Inferior parietal cortex (tissue), 1 donor: Measurements from ENCODE around the gene SPDYE2.
"Not testable (repeated sequence)": the region's sequence is repeated elsewhere in the genome, so short reads cannot be mapped to it uniquely, and the experiment has no call there.

Experiments
- DNase-seq: peaks from one replicate; pipeline ENCODE4 v3.0.0-alpha.2; 2016; ENCODE audit errors: extremely low spot score

Gene SPDYE2

DNA sequence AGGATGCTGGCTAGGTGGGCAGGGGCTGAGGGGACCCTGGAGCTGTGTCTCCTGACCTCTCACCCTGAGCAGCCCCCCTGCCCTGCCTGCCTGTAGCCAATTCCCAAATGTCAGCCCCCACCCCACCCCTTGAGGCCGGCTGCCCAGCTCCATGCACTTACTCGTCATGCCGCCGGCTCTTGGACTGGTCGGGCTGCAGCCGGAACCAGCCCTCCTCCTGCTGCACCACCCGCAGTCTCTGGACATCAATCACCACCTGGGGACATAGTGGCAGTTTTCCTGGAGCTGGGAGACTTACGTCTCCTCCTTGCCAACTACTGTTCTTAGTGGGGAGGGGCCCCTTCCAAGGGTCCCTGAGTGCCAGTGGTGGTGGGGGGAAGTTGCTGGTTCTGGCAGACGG lies 48.7 kb downstream of the SPDYE2 start:
- not testable (repeated sequence) for DNase-seq

DNA sequence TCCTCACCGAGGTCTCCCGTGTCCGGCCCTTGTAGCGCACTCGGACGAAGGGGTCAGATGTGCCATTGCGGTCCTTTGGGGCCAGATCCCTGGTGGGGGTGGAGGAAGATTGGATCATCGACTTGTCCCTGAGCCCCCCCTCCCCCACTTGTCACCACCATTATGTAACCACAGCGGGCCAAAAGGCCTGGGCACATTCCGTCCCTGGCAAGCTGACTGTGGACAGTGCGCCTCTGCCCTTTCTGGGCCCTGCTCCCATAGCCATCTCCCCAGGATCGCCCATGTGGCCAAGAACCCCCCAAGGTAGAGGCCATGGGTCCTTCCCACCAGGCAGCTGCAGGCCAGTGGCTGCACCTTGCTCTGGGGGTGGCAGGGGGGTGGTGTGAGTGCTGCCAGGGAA lies 51.3 kb downstream of the SPDYE2 start:
- not testable (repeated sequence) for DNase-seq

DNA sequence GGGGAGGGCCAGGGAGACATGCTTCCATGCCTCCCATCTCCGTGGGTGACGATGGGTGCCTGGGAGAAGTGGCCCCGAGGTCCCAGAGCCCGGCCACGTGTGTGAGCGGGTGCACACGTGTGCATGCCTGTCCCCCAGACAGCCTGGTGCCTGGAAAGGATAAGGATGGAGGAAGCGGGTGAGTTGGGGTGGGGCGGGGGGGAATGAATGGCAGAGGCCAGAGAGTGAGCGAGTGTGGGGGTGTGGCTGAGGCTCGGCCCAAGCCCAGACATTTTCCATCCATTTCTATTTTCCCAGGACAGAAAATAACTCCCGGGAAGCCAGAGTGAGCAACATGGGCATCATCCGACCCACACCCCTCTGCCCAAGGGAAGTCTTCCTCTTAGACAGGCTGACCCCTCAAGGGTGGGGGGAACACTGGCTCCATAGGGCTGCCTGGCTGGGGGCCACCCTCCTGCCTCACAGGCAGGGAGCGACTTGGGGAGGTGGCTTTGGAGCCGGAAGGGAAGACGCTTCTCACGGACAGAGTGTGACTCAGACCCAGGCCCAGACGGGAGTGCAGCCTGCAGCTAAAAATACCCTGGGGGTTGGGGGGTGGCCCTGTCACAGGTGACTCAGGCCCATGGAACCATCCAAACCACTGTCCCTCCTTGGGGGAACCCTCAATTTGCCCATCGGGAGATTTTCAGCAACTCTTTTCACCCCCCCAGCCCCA lies 53.6 kb downstream of the SPDYE2 start:
- DNase-seq = not testable (repeated sequence)

DNA sequence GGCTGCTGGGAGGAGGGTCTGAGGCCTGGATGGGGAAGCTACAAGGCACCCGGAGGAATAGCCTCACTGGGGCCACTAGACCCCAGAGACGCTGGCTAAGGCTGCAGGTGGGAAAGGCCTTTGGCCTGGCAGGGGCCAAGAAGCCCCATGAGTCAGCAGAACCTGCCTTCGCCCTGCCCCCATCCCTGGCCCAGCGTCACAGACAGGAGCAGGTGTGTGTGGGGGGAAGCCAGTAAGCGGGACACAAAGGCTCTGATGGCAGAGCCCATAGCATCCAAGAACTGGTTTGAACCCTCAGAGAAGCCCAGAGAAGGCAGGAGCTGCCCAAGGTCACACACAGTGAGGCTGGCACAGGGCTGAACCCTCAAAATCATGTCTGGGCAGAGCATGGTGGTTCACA lies 55.8 kb downstream of the SPDYE2 start:
- DNase-seq = not testable (repeated sequence)

DNA sequence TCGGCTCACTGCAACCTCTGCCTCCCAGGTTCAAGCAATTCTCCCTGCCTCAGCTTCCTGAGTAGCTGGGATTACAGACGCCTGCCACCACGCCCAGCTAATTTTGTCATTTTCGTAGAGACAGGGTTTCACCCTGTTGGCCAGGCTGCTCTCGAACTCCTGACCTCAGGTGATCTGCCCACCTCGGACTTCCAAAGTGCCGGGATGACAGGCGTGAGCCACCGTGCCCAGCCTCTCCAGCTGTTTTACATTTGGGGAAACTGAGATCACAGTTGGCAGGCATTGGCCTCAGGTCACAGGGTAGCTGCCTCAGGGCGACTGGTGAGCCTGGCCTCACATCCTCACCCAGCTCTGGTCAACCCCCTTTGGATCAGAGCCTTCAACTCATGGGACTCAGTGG lies 58.7 kb downstream of the SPDYE2 start:
- DNase-seq = not testable (repeated sequence)

DNA sequence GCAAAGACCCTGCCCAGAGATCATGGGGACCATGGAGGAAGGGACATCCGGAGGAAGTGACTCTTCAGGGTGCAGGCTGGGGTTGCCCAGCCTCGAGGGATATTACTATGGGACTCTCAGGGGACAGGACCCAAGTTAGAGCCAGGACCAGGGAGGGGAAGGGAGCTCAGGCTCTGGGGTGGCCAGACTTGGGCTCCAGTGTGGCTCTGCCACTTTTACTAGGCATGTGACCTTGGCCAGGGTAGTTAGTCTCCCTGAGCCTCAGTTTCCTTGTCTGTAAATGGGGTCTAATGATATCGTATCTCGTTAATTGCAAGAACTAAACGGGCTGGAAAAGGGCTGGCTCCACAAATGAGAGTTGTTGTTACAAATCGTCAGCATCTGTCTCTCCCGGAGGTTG lies 59.4 kb downstream of the SPDYE2 start:
- not testable (repeated sequence) for DNase-seq

DNA sequence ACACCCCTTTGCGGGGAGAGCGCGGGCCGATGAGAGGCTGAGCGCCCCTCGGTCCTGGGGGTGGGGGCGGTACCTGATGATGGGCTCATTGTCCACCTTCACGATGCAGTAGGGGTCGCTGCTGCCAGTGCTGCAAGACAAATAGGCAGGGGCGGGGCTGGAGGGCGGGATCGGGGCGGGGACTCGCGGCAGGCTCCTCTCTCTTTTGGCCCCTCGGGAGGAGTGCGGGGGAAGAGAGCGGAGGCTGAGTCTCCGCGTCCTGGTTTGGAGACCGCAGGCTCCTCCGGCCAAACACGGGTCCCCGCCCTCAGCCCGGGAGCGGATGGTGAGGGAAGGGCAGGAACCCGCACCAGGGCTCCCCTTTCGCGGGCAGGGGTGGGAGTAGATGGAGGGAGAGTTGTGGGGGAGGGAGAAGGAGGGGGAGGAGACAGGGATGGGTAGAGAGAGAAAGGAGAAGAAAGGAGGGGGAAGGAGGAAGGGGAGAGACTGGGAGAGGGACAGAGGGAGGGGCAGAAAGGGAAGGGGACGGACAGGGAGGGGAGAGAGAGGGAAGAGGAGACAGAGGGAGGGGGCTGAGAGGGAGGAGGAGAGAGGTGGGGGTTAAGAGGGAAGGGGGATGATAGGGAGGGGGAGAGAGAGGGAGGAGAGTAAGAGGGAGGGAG lies 60.1 kb downstream of the SPDYE2 start:
- DNase-seq = not testable (repeated sequence)

DNA sequence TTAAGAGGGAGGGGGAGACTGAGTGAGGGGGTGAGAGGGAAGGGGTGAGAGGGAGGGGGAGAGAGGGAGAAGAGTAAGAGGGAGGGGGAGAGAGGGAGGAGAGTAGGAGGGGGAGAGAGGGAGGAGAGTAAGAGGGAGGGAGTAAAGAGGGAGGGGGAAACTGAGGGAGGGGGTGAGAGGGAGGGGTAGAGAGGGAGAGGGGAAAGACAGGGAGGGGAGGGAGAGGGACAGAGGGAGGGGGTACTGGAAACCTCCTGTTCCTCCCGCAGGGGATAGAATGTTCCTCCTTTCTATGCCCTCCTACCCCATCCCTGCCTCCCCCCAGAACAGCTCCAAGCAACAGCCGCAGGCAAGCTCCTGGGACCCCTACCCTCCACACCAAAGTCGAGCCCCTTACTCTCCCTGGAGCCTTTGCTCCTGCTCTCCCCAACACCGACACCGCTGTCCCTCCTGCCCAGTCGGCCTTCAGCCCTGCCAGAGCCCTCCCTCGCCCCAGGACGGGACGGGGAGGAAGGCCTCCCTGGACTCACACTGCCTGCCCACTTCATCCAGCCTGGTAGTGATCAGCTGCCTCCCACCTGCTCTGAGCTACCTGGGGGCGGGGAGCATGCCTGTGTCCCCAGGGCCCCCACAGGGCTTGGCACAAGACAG lies 60.8 kb downstream of the SPDYE2 start:
- peak; percentile 1 for DNase-seq
